ENCODE data around the gene PRR35.

GRCh38 chr16:610513-611381 lies 50.6 kb downstream of the PRR35 start:
- TF ChIP-seq EP300 (IDR thresholded peaks at IDR 0.05; ENCODE audit: low read depth) (no peak), CTCF (IDR thresholded peaks at IDR 0.05) (peak; percentile 71 to 87 (median 83)), POLR2AphosphoS5 (IDR thresholded peaks at IDR 0.05) (no peak)

Data from transverse colon (tissue), 4 donors.